Right cardiac atrium (tissue), 5 donors: ENCODE measurements around the gene SERGEF. TPM values are rescaled to one million over a fixed set of nuclear protein-coding genes. Genes with fewer than 3 reads are reported as not detected.
A peak's percentile ranks its signal among the peaks of the same experiment; 100 is the strongest.

Experiments
- ATAC-seq, 2 donors: fragments of 200-7000 bp; cut with Tn5 transposase; one replicate each; pipeline versions ENCODE4 v1.8.0 to v1.9.1; 2020; ENCODE audit warnings: moderate library complexity in 2 of 2, mild to moderate bottlenecking in 1 of 2
- DNase-seq, 3 donors: peaks; one replicate each; pipeline ENCODE4 v3.0.0-alpha.2; 2020
- H3K27ac ChIP-seq: one replicate; pipeline ENCODE4 v1.5.1; 2013; ENCODE audit warnings: mild to moderate bottlenecking, low read length, control low read depth, moderate library complexity
- H3K27me3 ChIP-seq: one replicate; pipeline ENCODE4 v1.6.1; 2013; ENCODE audit not compliant: control insufficient read depth, insufficient read depth
- H3K4me1 ChIP-seq: one replicate; pipeline ENCODE4 v1.6.1; 2013; ENCODE audit warnings: low read length; ENCODE audit not compliant: control insufficient read depth, insufficient read depth
- H3K4me3 ChIP-seq: one replicate; pipeline ENCODE4 v1.5.1; 2013; ENCODE audit warnings: low read length, control low read depth
- H3K9me3 ChIP-seq: one replicate; pipeline ENCODE4 v1.6.1; 2013; ENCODE audit warnings: low read length; ENCODE audit not compliant: control insufficient read depth
- WGBS: extraction: QIAGEN DNeasy Blood & Tissue Kit; methylation state at CpG from one replicate; pipeline ENCODE4 v1.1.7; 2013; 5-methylcytosine and 5-hydroxymethylcytosine counted together
- intact Hi-C, 4 donors: fragments of 100-400 bp; cut with DNase I; formaldehyde crosslinking; loops; one replicate each; pipeline versions ENCODE4 v1.11.0 to v1.14.0; 2022 to 2023
- polyA plus RNA-seq: library from polyadenylated mRNA; stranded (reverse); fragments of 200-250 nt; gene quantifications from one replicate; pipeline ENCODE4 v1.2.3, GENCODE V29; 2013
- total RNA-seq, 4 donors: library from RNA; stranded (reverse); fragmentation: NEBNext Ultra II Directional; extraction: Animal tissue kit (Norgen Biotek cat#: 25700); gene quantifications; one replicate each; pipeline ENCODE4 v1.2.1, GENCODE V29; 2021
- donor health status: healthy with polysubstance abuse.
- donor health status: DM: no; HTN: yes; CAD: no.
- donor health status: DM: no; HTN: no; CAD: no.
- donor health status: DM: no; HTN: yes; CAD: no; lungs with severe emphysema.
- donor health status: DM: yes; HTN: yes; CAD: no.

Gene SERGEF
- total and polyA plus RNA-seq, 5 donors, result 30.8 to 44.7 (median 31.6) TPM

GRCh38 chr11:17950644-17951043 is 62.2 kb downstream of the SERGEF start:
- WGBS, result 87% methylated on average over 1 of the region's 1 CpG
- ATAC-seq (no peak), DNase-seq (no peak)
- H3K27me3 ChIP-seq, result no peaks in the 10 kb centered on the region
- no peak overlapping the region for H3K4me3 ChIP-seq
- no peak overlapping the region for H3K27ac ChIP-seq
- intact Hi-C loops, result no loop called here
- H3K4me1 ChIP-seq, result peaks cover 3% of the 10 kb centered on the region
- no peaks in the 10 kb centered on the region for H3K9me3 ChIP-seq

GRCh38 chr11:17948296-17948695 is 64.6 kb downstream of the SERGEF start:
- intact Hi-C loops, result no loop called here
- Histone ChIP-seq H3K4me3 (no peak overlapping the region), H3K27me3 (no peaks in the 10 kb centered on the region), H3K4me1 (no peaks in the 10 kb centered on the region), H3K9me3 (no peaks in the 10 kb centered on the region), H3K27ac (no peak overlapping the region)
- 88% methylated on average over 6 of the region's 6 CpGs for WGBS
- no peak for ATAC-seq
- DNase-seq, result no peak

- Histone ChIP-seq H3K4me1 (no peaks in the 10 kb centered on the region), H3K9me3 (no peaks in the 10 kb centered on the region), H3K27ac (no peak overlapping the region), H3K4me3 (no peak overlapping the region), H3K27me3 (no peaks in the 10 kb centered on the region)
- no peak for DNase-seq
- no peak for ATAC-seq
- WGBS, result 26% methylated on average over 1 of the region's 1 CpG
- intact Hi-C loops, result no loop called here
Observed at GRCh38 chr11:17939542-17939941, 73.3 kb downstream of the SERGEF start.

GRCh38 chr11:17936790-17937189 is 76.1 kb downstream of the SERGEF start:
- ATAC-seq, result no peak
- WGBS, result 100% methylated on average over 1 of the region's 1 CpG
- no peaks in the 10 kb centered on the region for H3K27me3 ChIP-seq
- no peak for DNase-seq
- H3K4me1 ChIP-seq, result no peaks in the 10 kb centered on the region
- H3K4me3 ChIP-seq, result no peak overlapping the region
- H3K9me3 ChIP-seq, result no peaks in the 10 kb centered on the region
- intact Hi-C loops, result no loop called here
- H3K27ac ChIP-seq, result no peak overlapping the region

- no peaks in the 10 kb centered on the region for H3K4me1 ChIP-seq
- H3K4me3 ChIP-seq, result no peak overlapping the region
- DNase-seq (no peak), ATAC-seq (no peak)
- intact Hi-C loops, result no loop called here
- WGBS, result 88% methylated on average over 1 of the region's 1 CpG
- no peaks in the 10 kb centered on the region for H3K27me3 ChIP-seq
- H3K9me3 ChIP-seq, result no peaks in the 10 kb centered on the region
- no peak overlapping the region for H3K27ac ChIP-seq
Observed at GRCh38 chr11:17934194-17934593, 78.7 kb downstream of the SERGEF start.

GRCh38 chr11:17933708-17934107 is 79.1 kb downstream of the SERGEF start:
- intact Hi-C loops, result no loop called here
- Histone ChIP-seq H3K4me1 (no peaks in the 10 kb centered on the region), H3K4me3 (no peak overlapping the region), H3K9me3 (no peaks in the 10 kb centered on the region), H3K27ac (no peak overlapping the region), H3K27me3 (no peaks in the 10 kb centered on the region)
- 81% methylated on average over 1 of the region's 1 CpG for WGBS
- ATAC-seq (no peak), DNase-seq (no peak)

- H3K27me3 ChIP-seq, result no peaks in the 10 kb centered on the region
- ATAC-seq (no peak), DNase-seq (no peak)
- intact Hi-C loops, result no loop called here
- H3K4me3 ChIP-seq, result no peak overlapping the region
- 98% methylated on average over 1 of the region's 1 CpG for WGBS
- peaks cover 2% of the 10 kb centered on the region for H3K4me1 ChIP-seq
- H3K27ac ChIP-seq, result no peak overlapping the region
- no peaks in the 10 kb centered on the region for H3K9me3 ChIP-seq
Observed at GRCh38 chr11:17932472-17932871, 80.4 kb downstream of the SERGEF start.

- ATAC-seq (no peak), DNase-seq (no peak)
- intact Hi-C loops, result no loop called here
- 90% methylated on average over 1 of the region's 1 CpG for WGBS
- peaks cover 2% of the 10 kb centered on the region for H3K4me1 ChIP-seq
- no peaks in the 10 kb centered on the region for H3K27me3 ChIP-seq
- H3K4me3 ChIP-seq, result no peak overlapping the region
- H3K27ac ChIP-seq, result no peak overlapping the region
- no peaks in the 10 kb centered on the region for H3K9me3 ChIP-seq
Observed at GRCh38 chr11:17931595-17931994, 81.3 kb downstream of the SERGEF start.

GRCh38 chr11:17930544-17931125 is 82.2 kb downstream of the SERGEF start:
- ATAC-seq (no peak), DNase-seq (no peak)
- Histone ChIP-seq H3K4me1 (peaks cover 2% of the 10 kb centered on the region), H3K27ac (no peak overlapping the region), H3K4me3 (no peak overlapping the region), H3K27me3 (no peaks in the 10 kb centered on the region), H3K9me3 (no peaks in the 10 kb centered on the region)
- WGBS, result 84% methylated on average over 3 of the region's 3 CpGs
- intact Hi-C loops, result no loop called here

GRCh38 chr11:17929171-17929570 is 83.7 kb downstream of the SERGEF start:
- intact Hi-C loops, result no loop called here
- ATAC-seq, result no peak

GRCh38 chr11:17927681-17928343 is 85.0 kb downstream of the SERGEF start:
- no peak for ATAC-seq
- WGBS, result 62% methylated on average over 3 of the region's 3 CpGs

More at GRCh38 chr11:17929171-17929570, 83.7 kb downstream of the SERGEF start:
- Histone ChIP-seq H3K4me1 (peaks cover 2% of the 10 kb centered on the region), H3K9me3 (no peaks in the 10 kb centered on the region), H3K27ac (no peak overlapping the region), H3K27me3 (no peaks in the 10 kb centered on the region), H3K4me3 (no peak overlapping the region)
- DNase-seq, result no peak
- WGBS, result 85% methylated on average over 3 of the region's 3 CpGs

More at GRCh38 chr11:17927681-17928343, 85.0 kb downstream of the SERGEF start:
- no peak overlapping the region for H3K27ac ChIP-seq
- no peaks in the 10 kb centered on the region for H3K9me3 ChIP-seq
- peak in 1 of 3 donors; percentile 33 for DNase-seq
- H3K4me3 ChIP-seq, result no peak overlapping the region
- H3K27me3 ChIP-seq, result no peaks in the 10 kb centered on the region
- peaks cover 7% of the 10 kb centered on the region for H3K4me1 ChIP-seq
- intact Hi-C loops, result no loop called here
